Measurements from ENCODE around the gene TRIM16. TPM values are rescaled to one million over a fixed set of nuclear protein-coding genes. Genes with fewer than 3 reads are reported as not detected.
"Not testable (repeated sequence)": the region's sequence is repeated elsewhere in the genome, so short reads cannot be mapped to it uniquely, and the experiment has no call there.

Gene TRIM16
- total and polyA plus RNA-seq, 2 of the 8 experiments (the other 6 are each of a cell fraction or from before 2014, with no cell fraction given): 15.2 to 29.1 TPM

- H3K36me3 ChIP-seq (ENCODE audit: control insufficient read depth in 2 of 4, insufficient read depth in 4 of 4, low read length in 3 of 4); H3K79me1 ChIP-seq (ENCODE audit: low read depth, low read length); H3K27ac ChIP-seq (ENCODE audit: low read depth, low read length); H3K79me2 ChIP-seq (ENCODE audit: control insufficient read depth in 1 of 2, insufficient read depth in 2 of 2, low read length in 2 of 2); H4K20me1 ChIP-seq (replicated peaks in 1 of 2; ENCODE audit: control insufficient read depth in 1 of 2, insufficient read depth in 2 of 2, low read length in 2 of 2); H2BK15ac ChIP-seq (ENCODE audit: low read length); H3K27me3 ChIP-seq (replicated peaks in 1 of 4; ENCODE audit: control insufficient read depth in 3 of 4, extremely low read depth in 1 of 4, insufficient read depth in 3 of 4, low read length in 3 of 4); H2AK5ac ChIP-seq (ENCODE audit: low read depth, low read length); H3K9me3 ChIP-seq (ENCODE audit: insufficient read depth in 2 of 2, low read depth in 1 of 2, low read length in 1 of 2); DNase-seq (ENCODE audit: low read depth in 1 of 2, low spot score in 2 of 2); H3K4me2 ChIP-seq (ENCODE audit: insufficient read depth in 1 of 2, low read depth in 2 of 2, low read length in 2 of 2); CTCF ChIA-PET (ENCODE audit: partially characterized antibody); H3K18ac ChIP-seq (ENCODE audit: extremely low read depth, low read length); H4K5ac ChIP-seq (ENCODE audit: insufficient read length, low read depth, low read length); H2AFZ ChIP-seq (ENCODE audit: low read length); H4K91ac ChIP-seq (replicated peaks; ENCODE audit: insufficient read length, low read length); H2BK12ac ChIP-seq (ENCODE audit: low read depth, low read length); H2BK5ac ChIP-seq (ENCODE audit: low read depth, low read length); H3K23me2 ChIP-seq (ENCODE audit: low read depth, low read length); H3K4me3 ChIP-seq (ENCODE audit: extremely low read depth in 1 of 4, insufficient read depth in 2 of 4, low read depth in 3 of 4, low read length in 4 of 4); POLR2A ChIA-PET (ENCODE audit: partially characterized antibody); H4K8ac ChIP-seq (ENCODE audit: extremely low read depth, insufficient read depth, low read length); H3K4me1 ChIP-seq (replicated peaks in 1 of 4; ENCODE audit: control insufficient read depth in 3 of 4, insufficient read depth in 4 of 4, low read length in 3 of 4); H2BK20ac ChIP-seq (ENCODE audit: low read length); H3K4ac ChIP-seq (replicated peaks; ENCODE audit: insufficient read length, low read depth, low read length); H2BK120ac ChIP-seq (replicated peaks; ENCODE audit: low read depth, low read length); H3K56ac ChIP-seq (replicated peaks; ENCODE audit: insufficient read length, low read depth, low read length); H3K9ac ChIP-seq (replicated peaks in 1 of 4; ENCODE audit: extremely low read depth in 1 of 4, low read depth in 3 of 4, low read length in 3 of 4); H3K23ac ChIP-seq (ENCODE audit: insufficient read length); H3K14ac ChIP-seq (ENCODE audit: insufficient read length): not testable (repeated sequence)
- 88% methylated on average over 8 of the region's 10 CpGs; no CpG with 5 or more reads in 1 of the 2 experiments for WGBS, 2 experiments (ENCODE audit: extremely low coverage in 1 of 2, insufficient coverage in 1 of 2, insufficient read length in 1 of 2, insufficient replicate concordance in 2 of 2, low coverage in 1 of 2, low lambda C conversion rate in 2 of 2, missing lambda C conversion rate in 1 of 2)
- FAIRE-seq: peak; percentile 45
Observed at GRCh38 chr17:15733174-15733789, 49.2 kb upstream of the TRIM16 start.

GRCh38 chr17:15731900-15732299 lies 47.8 kb upstream of the TRIM16 start, which contains the start of gene TBC1D26:
Gene TBC1D26 (plus strand): TSS chr17:15732283. CDS start chr17:15735349, 3,066 bp downstream.
- FAIRE-seq; H2BK5ac ChIP-seq (ENCODE audit: low read depth, low read length); DNase-seq (ENCODE audit: low read depth in 1 of 2, low spot score in 2 of 2); H2BK15ac ChIP-seq (ENCODE audit: low read length); H3K9ac ChIP-seq (replicated peaks in 1 of 4; ENCODE audit: extremely low read depth in 1 of 4, low read depth in 3 of 4, low read length in 3 of 4); H3K56ac ChIP-seq (replicated peaks; ENCODE audit: insufficient read length, low read depth, low read length); H4K5ac ChIP-seq (ENCODE audit: insufficient read length, low read depth, low read length); H3K79me1 ChIP-seq (ENCODE audit: low read depth, low read length); CTCF ChIA-PET (ENCODE audit: partially characterized antibody); H3K27ac ChIP-seq (ENCODE audit: low read depth, low read length); H3K23ac ChIP-seq (ENCODE audit: insufficient read length); POLR2A ChIA-PET (ENCODE audit: partially characterized antibody); H2BK12ac ChIP-seq (ENCODE audit: low read depth, low read length); H3K18ac ChIP-seq (ENCODE audit: extremely low read depth, low read length); H3K14ac ChIP-seq (ENCODE audit: insufficient read length); H3K4me2 ChIP-seq (ENCODE audit: insufficient read depth in 1 of 2, low read depth in 2 of 2, low read length in 2 of 2); H4K20me1 ChIP-seq (replicated peaks in 1 of 2; ENCODE audit: control insufficient read depth in 1 of 2, insufficient read depth in 2 of 2, low read length in 2 of 2); H2BK120ac ChIP-seq (replicated peaks; ENCODE audit: low read depth, low read length); H3K4me3 ChIP-seq (ENCODE audit: extremely low read depth in 1 of 4, insufficient read depth in 2 of 4, low read depth in 3 of 4, low read length in 4 of 4); H3K4ac ChIP-seq (replicated peaks; ENCODE audit: insufficient read length, low read depth, low read length); H3K36me3 ChIP-seq (ENCODE audit: control insufficient read depth in 2 of 4, insufficient read depth in 4 of 4, low read length in 3 of 4); H2BK20ac ChIP-seq (ENCODE audit: low read length); H3K23me2 ChIP-seq (ENCODE audit: low read depth, low read length); H2AFZ ChIP-seq (ENCODE audit: low read length); H4K91ac ChIP-seq (replicated peaks; ENCODE audit: insufficient read length, low read length); H2AK5ac ChIP-seq (ENCODE audit: low read depth, low read length); H3K79me2 ChIP-seq (ENCODE audit: control insufficient read depth in 1 of 2, insufficient read depth in 2 of 2, low read length in 2 of 2); H3K9me3 ChIP-seq (ENCODE audit: insufficient read depth in 2 of 2, low read depth in 1 of 2, low read length in 1 of 2); H4K8ac ChIP-seq (ENCODE audit: extremely low read depth, insufficient read depth, low read length); H3K27me3 ChIP-seq (replicated peaks in 1 of 4; ENCODE audit: control insufficient read depth in 3 of 4, extremely low read depth in 1 of 4, insufficient read depth in 3 of 4, low read length in 3 of 4); H3K4me1 ChIP-seq (replicated peaks in 1 of 4; ENCODE audit: control insufficient read depth in 3 of 4, insufficient read depth in 4 of 4, low read length in 3 of 4): not testable (repeated sequence)
- 81% methylated on average over 8 of the region's 10 CpGs; no CpG with 5 or more reads in 1 of the 2 experiments for WGBS, 2 experiments (ENCODE audit: extremely low coverage in 1 of 2, insufficient coverage in 1 of 2, insufficient read length in 1 of 2, insufficient replicate concordance in 2 of 2, low coverage in 1 of 2, low lambda C conversion rate in 2 of 2, missing lambda C conversion rate in 1 of 2)

All from H1 (cell line).